NB4 (cell line): ENCODE results near the gene LRIG1.

ENCODE experiments used
- DNase-seq: peaks from one replicate; pipeline ENCODE4 v3.0.0; 2010; ENCODE audit warnings: low read depth
- H3K4me3 ChIP-seq: one replicate; pipeline ENCODE4 v1.5.1; 2011; ENCODE audit warnings: mild to moderate bottlenecking, low read depth, low read length, moderate library complexity
- MYC ChIP-seq: IDR thresholded peaks from 2 replicates; pipeline ENCODE4 v1.6.1; 2011; ENCODE audit warnings: low read depth, low read length
- POLR2A ChIP-seq: IDR thresholded peaks from 2 replicates; pipeline ENCODE4 v1.6.1; 2011; ENCODE audit warnings: mild to moderate bottlenecking; ENCODE audit not compliant: insufficient read length; ENCODE audit errors: extremely low read depth
- TF ChIP-seq, protein P1 (sequence below): IDR thresholded peaks from 2 replicates; pipeline ENCODE4 v1.6.1; 2011; ENCODE audit warnings: low read depth, low read length
- TF ChIP-seq, protein P2 (sequence below): IDR thresholded peaks from one replicate; pipeline ENCODE4 v1.5.1; 2012; ENCODE audit warnings: low read depth, low read length

LRIG1 gene

DNA sequence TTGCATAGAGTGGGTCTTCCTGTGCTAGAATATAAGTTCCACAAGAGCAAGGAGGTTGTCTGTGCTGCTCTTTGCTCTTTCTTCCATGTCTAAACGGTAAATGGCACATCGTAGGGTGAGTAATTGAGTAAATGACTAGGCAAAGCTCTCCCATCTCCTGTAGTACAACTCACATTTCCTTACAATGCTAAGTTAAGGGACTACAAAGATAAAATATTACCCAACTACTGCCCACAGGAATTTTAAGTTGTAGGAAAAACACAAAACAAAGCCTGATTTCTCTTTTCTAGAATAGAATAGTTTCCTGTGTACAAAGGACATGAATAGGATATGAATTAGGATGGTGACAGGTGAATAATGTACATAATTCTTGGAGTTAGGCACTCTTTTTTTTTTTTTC lies 19.9 kb upstream of the LRIG1 start:
- DNase-seq = no peak
- no peak overlapping the region for H3K4me3 ChIP-seq
- TF ChIP-seq MYC = no peak
- no peak for TF ChIP-seq POLR2A
- TF ChIP-seq, protein P1, sequence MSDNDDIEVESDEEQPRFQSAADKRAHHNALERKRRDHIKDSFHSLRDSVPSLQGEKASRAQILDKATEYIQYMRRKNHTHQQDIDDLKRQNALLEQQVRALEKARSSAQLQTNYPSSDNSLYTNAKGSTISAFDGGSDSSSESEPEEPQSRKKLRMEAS = no peak
- TF ChIP-seq, protein P2, sequence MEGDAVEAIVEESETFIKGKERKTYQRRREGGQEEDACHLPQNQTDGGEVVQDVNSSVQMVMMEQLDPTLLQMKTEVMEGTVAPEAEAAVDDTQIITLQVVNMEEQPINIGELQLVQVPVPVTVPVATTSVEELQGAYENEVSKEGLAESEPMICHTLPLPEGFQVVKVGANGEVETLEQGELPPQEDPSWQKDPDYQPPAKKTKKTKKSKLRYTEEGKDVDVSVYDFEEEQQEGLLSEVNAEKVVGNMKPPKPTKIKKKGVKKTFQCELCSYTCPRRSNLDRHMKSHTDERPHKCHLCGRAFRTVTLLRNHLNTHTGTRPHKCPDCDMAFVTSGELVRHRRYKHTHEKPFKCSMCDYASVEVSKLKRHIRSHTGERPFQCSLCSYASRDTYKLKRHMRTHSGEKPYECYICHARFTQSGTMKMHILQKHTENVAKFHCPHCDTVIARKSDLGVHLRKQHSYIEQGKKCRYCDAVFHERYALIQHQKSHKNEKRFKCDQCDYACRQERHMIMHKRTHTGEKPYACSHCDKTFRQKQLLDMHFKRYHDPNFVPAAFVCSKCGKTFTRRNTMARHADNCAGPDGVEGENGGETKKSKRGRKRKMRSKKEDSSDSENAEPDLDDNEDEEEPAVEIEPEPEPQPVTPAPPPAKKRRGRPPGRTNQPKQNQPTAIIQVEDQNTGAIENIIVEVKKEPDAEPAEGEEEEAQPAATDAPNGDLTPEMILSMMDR = no peak

DNA sequence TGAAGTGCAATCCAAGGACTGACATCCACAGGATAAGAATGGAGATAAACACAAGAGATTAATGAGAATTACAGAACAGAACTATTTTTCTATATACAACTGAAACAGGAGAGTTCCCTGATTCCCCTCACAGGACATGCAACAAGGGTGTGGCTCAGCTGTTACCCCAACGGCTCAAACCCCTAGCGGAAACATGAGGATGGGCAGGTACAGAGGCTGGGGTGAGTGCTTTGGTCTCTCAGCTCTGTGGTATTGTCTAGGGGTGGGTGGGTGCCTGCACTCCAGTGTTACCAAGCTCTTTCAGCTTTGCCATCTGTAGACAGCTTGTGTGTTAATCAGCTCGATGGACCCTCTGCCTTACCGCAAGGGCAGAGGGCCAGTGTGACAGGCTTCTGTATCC lies 17.8 kb upstream of the LRIG1 start:
- DNase-seq = no peak
- TF ChIP-seq, protein P1 = no peak
- no peak for TF ChIP-seq MYC
- no peak overlapping the region for H3K4me3 ChIP-seq

DNA sequence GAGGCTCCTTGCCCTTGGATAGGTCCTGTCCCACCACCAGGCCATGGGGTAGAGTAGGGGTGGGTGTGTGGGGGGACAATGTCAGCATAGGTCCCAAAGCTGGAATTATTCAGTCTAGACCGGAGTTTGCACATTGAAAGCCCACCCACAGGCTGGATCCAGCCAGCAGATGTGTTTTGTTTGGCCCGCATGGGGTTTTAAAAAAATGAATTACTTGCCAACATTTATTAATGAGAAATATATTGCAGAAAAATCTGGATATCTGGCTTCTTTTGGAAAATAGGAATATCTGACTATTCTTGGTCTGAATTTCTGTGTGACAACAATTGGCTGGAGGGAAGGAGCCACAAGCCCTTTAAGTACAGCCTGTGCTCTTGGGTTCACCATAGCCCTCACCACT lies 17.3 kb upstream of the LRIG1 start:
- TF ChIP-seq, protein P2 = no peak
- TF ChIP-seq POLR2A = no peak
- TF ChIP-seq, protein P1 = no peak
- TF ChIP-seq MYC = no peak
- no peak overlapping the region for H3K4me3 ChIP-seq

DNA sequence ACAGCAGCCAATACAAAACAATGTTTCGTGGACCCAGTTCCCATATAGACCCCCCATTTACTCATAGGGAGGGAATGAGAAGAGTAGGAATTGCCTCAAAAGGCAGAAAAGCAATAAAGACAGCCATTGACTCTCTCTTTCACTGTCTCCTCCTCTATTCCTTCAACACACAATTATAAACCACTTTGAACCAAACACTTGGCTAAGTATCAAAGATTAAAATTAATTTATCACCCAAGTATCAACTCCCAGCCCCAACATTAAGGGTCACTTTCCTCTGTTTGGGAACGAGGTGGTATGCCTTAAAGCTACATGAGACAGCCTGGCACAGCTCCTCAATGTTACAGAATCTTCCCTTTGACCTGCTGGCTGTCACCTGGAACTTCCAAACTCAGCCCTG lies 16.4 kb upstream of the LRIG1 start:
- no peak overlapping the region for H3K4me3 ChIP-seq
- no peak for DNase-seq
- no peak for TF ChIP-seq MYC
- TF ChIP-seq, protein P1 = no peak
- TF ChIP-seq, protein P2 = no peak
- TF ChIP-seq POLR2A = no peak

More for the DNA sequence above, 17.3 kb upstream of the LRIG1 start:
- DNase-seq = no peak

DNA sequence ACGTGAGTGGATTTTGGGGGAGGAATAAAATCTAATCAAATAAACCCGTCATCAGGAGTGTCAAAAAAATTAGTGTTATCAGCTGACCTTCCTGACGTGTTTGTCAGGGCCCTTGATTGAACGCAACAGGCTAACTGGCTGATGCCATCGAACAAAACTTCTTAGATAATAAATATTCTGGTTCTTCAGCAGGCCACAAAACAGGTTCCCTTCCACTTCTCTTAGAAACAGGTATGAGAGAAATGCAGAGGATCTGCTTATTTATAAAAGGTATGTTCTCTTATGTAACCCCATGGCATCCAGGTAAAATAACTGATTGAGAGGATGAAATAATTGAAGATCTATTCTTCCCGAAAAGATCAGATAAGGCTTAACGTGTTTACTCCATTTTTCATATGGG lies 7.6 kb upstream of the LRIG1 start:
- TF ChIP-seq, protein P2 = no peak
- TF ChIP-seq POLR2A = no peak
- TF ChIP-seq MYC = no peak
- TF ChIP-seq, protein P1 = no peak
- H3K4me3 ChIP-seq = no peak overlapping the region
- no peak for DNase-seq

DNA sequence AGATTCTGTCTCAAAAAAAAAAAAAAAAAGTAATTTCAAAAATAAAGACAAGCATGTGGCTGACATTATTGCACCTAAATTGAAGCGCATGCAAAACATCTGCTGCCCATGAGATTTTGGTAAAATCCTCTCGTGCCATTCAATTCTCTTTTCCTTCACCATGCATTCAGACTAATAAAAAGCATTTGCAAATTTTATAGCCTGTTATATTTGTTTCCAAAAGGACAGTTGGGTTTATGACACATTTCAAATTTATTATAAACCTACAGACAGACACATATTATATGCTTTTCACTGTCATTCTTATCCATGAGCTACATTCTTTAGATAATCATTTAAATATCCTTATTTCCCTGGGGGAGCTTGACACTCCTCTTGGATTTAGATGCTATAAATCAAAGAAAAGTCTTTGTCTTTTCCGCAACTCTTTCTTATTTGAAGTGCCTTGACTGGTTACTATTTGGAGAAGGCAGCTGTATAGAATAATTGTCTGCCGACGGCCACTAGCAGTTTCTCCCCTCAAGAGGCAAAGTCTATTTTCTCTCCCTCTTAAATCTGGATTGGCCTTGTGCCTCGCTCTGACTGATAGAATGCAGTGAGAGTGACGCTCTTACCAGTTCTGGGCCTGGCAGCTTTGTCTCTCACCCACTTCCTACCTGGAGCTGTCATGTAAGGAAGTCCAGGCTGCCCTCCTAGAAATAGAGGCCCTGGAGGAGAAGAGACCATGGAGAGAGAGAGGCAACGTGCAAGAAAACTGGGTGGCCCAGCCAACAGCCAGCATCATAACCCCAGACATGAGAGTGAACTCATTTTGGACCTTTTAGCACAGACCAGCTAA lies 6.8 kb upstream of the LRIG1 start:
- no peak overlapping the region for H3K4me3 ChIP-seq
- DNase-seq = no peak
- TF ChIP-seq, protein P2 = no peak
- TF ChIP-seq, protein P1 = no peak
- TF ChIP-seq POLR2A = no peak
- TF ChIP-seq MYC = no peak
